ENCODE results near the gene PIPOX. TPM values are rescaled to one million over a fixed set of nuclear protein-coding genes. Genes with fewer than 3 reads are reported as not detected.

PIPOX gene
- total RNA-seq, 1 donor from 2014 or later: 3.3 TPM

GRCh38 chr17:29073045-29073444 is 30.1 kb downstream of the PIPOX start:
- Mint-ChIP-seq H3K9me3 (ENCODE audit: unreplicated experiment) (no peaks in the 10 kb centered on the region), H3K36me3 (ENCODE audit: low read depth, unreplicated experiment) (peaks cover 14% of the 10 kb centered on the region), H3K27me3 (ENCODE audit: unreplicated experiment) (peaks cover 12% of the 10 kb centered on the region), H3K27ac (ENCODE audit: unreplicated experiment) (no peak overlapping the region), H3K4me3 (ENCODE audit: unreplicated experiment) (no peak overlapping the region), H3K4me1 (ENCODE audit: unreplicated experiment) (peaks cover 3% of the 10 kb centered on the region)
- TF ChIP-seq, protein P1, sequence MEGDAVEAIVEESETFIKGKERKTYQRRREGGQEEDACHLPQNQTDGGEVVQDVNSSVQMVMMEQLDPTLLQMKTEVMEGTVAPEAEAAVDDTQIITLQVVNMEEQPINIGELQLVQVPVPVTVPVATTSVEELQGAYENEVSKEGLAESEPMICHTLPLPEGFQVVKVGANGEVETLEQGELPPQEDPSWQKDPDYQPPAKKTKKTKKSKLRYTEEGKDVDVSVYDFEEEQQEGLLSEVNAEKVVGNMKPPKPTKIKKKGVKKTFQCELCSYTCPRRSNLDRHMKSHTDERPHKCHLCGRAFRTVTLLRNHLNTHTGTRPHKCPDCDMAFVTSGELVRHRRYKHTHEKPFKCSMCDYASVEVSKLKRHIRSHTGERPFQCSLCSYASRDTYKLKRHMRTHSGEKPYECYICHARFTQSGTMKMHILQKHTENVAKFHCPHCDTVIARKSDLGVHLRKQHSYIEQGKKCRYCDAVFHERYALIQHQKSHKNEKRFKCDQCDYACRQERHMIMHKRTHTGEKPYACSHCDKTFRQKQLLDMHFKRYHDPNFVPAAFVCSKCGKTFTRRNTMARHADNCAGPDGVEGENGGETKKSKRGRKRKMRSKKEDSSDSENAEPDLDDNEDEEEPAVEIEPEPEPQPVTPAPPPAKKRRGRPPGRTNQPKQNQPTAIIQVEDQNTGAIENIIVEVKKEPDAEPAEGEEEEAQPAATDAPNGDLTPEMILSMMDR (IDR thresholded peaks at IDR 0.05; ENCODE audit: unreplicated experiment): no peak
- DNase-seq (ENCODE audit: low spot score): no peak

GRCh38 chr17:29073520-29073919 is 30.6 kb downstream of the PIPOX start:
- Mint-ChIP-seq H3K27ac (ENCODE audit: unreplicated experiment) (no peak overlapping the region), H3K4me1 (ENCODE audit: unreplicated experiment) (peaks cover 3% of the 10 kb centered on the region)

DNA sequence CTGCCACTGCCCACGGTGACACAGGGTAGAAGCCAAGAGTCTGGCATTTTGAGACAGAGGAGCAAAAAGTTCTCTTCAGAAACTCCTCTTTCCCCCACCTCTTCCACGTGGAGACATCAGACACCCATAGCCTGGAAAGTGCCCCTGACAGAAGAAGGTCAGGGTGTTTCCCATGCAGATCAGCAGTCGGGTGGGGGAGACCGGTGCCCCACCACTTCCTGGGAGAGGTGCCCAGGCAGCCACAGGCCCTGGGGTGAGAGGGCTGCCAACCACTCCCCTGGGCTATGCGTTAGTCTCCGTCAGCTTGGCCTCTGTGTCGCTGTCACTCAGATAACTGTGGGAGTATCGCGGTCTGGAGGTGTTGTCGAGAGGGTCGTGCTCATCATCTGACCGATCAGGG is 31.5 kb downstream of the PIPOX start:
- TF ChIP-seq, protein P1 (IDR thresholded peaks at IDR 0.05; ENCODE audit: unreplicated experiment): no peak
- peaks cover 15% of the 10 kb centered on the region for H3K27me3 Mint-ChIP-seq (ENCODE audit: unreplicated experiment)
- peaks cover 3% of the 10 kb centered on the region for H3K4me1 Mint-ChIP-seq (ENCODE audit: unreplicated experiment)
- H3K27ac Mint-ChIP-seq (ENCODE audit: unreplicated experiment): no peak overlapping the region
- peaks cover 14% of the 10 kb centered on the region for H3K36me3 Mint-ChIP-seq (ENCODE audit: low read depth, unreplicated experiment)
- DNase-seq (ENCODE audit: low spot score): no peak
- no peaks in the 10 kb centered on the region for H3K9me3 Mint-ChIP-seq (ENCODE audit: unreplicated experiment)
- no peak overlapping the region for H3K4me3 Mint-ChIP-seq (ENCODE audit: unreplicated experiment)

More at GRCh38 chr17:29073520-29073919, 30.6 kb downstream of the PIPOX start:
- H3K9me3 Mint-ChIP-seq (ENCODE audit: unreplicated experiment): no peaks in the 10 kb centered on the region
- no peak for DNase-seq (ENCODE audit: low spot score)
- TF ChIP-seq, protein P1 (IDR thresholded peaks at IDR 0.05; ENCODE audit: unreplicated experiment): no peak
- peaks cover 14% of the 10 kb centered on the region for H3K36me3 Mint-ChIP-seq (ENCODE audit: low read depth, unreplicated experiment)
- H3K27me3 Mint-ChIP-seq (ENCODE audit: unreplicated experiment): peaks cover 15% of the 10 kb centered on the region
- no peak overlapping the region for H3K4me3 Mint-ChIP-seq (ENCODE audit: unreplicated experiment)

- DNase-seq (ENCODE audit: low spot score): no peak
- Mint-ChIP-seq H3K9me3 (ENCODE audit: unreplicated experiment) (no peaks in the 10 kb centered on the region), H3K4me1 (ENCODE audit: unreplicated experiment) (peaks cover 3% of the 10 kb centered on the region), H3K27me3 (ENCODE audit: unreplicated experiment) (peaks cover 17% of the 10 kb centered on the region), H3K27ac (ENCODE audit: unreplicated experiment) (no peak overlapping the region), H3K36me3 (ENCODE audit: low read depth, unreplicated experiment) (peaks cover 18% of the 10 kb centered on the region), H3K4me3 (ENCODE audit: unreplicated experiment) (no peak overlapping the region)
- TF ChIP-seq, protein P1 (IDR thresholded peaks at IDR 0.05; ENCODE audit: unreplicated experiment): no peak
Observed at GRCh38 chr17:29076087-29076486, 33.1 kb downstream of the PIPOX start.

- Mint-ChIP-seq H3K4me3 (ENCODE audit: unreplicated experiment) (no peak overlapping the region), H3K9me3 (ENCODE audit: unreplicated experiment) (no peaks in the 10 kb centered on the region), H3K27ac (ENCODE audit: unreplicated experiment) (no peak overlapping the region), H3K4me1 (ENCODE audit: unreplicated experiment) (peaks cover 3% of the 10 kb centered on the region), H3K27me3 (ENCODE audit: unreplicated experiment) (peaks cover 17% of the 10 kb centered on the region), H3K36me3 (ENCODE audit: low read depth, unreplicated experiment) (peaks cover 24% of the 10 kb centered on the region)
- no peak for DNase-seq (ENCODE audit: low spot score)
- TF ChIP-seq, protein P1 (IDR thresholded peaks at IDR 0.05; ENCODE audit: unreplicated experiment): no peak
Observed at GRCh38 chr17:29076722-29077121, 33.8 kb downstream of the PIPOX start.
